HEK293 (cell line): Measurements from ENCODE around the gene COL5A3.

Source experiments
- CTCF ChIA-PET: fragments of 350-600 bp; formaldehyde crosslinking; extraction: SDS; loops from one replicate; lab custom pipeline; 2021; ENCODE audit warnings: antibody characterized with exemption; lab: Yijun Ruan, JAX
- POLR2A ChIA-PET: fragments of 300-600 bp; formaldehyde crosslinking; extraction: SDS; loops from one replicate; lab custom pipeline; 2020; ENCODE audit warnings: antibody characterized with exemption, inconsistent platforms; lab: Yijun Ruan, JAX
- H3K27ac ChIP-seq: fragments of 200-500 bp; sonication (Bioruptor generic); 2 replicates; pipeline ENCODE4 v1.5.1; 2014; ENCODE audit warnings: low read depth, low read length, control low read depth, inconsistent platforms; ENCODE audit errors: extremely low read depth
- H3K36me3 ChIP-seq, 2 experiments: fragments of 200-500 bp in 1 of 2; sonication (Bioruptor generic) in 1 of 2; 1 replicate in 1 of 2; 2 replicates in 1 of 2; pipeline ENCODE4 v1.5.1; 2014 to 2017; ENCODE audit warnings: inconsistent platforms in 2 of 2, low read length in 2 of 2; ENCODE audit not compliant: control insufficient read depth in 2 of 2, insufficient read depth in 1 of 2
- H3K4me1 ChIP-seq: fragments of 200-500 bp; sonication (Bioruptor generic); 2 replicates; pipeline ENCODE4 v1.5.1; 2014; ENCODE audit warnings: mild to moderate bottlenecking, low read length, inconsistent platforms; ENCODE audit not compliant: control insufficient read depth, insufficient read depth
- H3K4me3 ChIP-seq: 2 replicates; pipeline ENCODE4 v1.5.1; 2011; ENCODE audit warnings: low read depth, mild to moderate bottlenecking, control low read depth, low read length, moderate library complexity
- H3K9me3 ChIP-seq: fragments of 200-500 bp; sonication (Bioruptor generic); 2 replicates; pipeline ENCODE4 v1.5.1; 2014; ENCODE audit warnings: low read depth, low read length, inconsistent platforms; ENCODE audit not compliant: control insufficient read depth, insufficient read depth
- MYNN ChIP-seq: fragments of 450-650 bp; formaldehyde crosslinking; IDR thresholded peaks from 2 replicates; pipeline ENCODE4 v1.5.1; 2016; ENCODE audit warnings: missing biosample characterization, missing genetic modification characterization, borderline replicate concordance
- MZF1 ChIP-seq: fragments of 450-650 bp; formaldehyde crosslinking; IDR thresholded peaks from 2 replicates; pipeline ENCODE4 v1.5.1; 2017; ENCODE audit warnings: missing biosample characterization, missing genetic modification characterization, borderline replicate concordance
- SETDB1 ChIP-seq: IDR thresholded peaks from one replicate; pipeline ENCODE4 v1.6.1; 2017; ENCODE audit warnings: mild to moderate bottlenecking, low read length, moderate library complexity, mixed read lengths; ENCODE audit not compliant: insufficient read length
- SP2 ChIP-seq: fragments of 450-650 bp; formaldehyde crosslinking; IDR thresholded peaks from 2 replicates; pipeline ENCODE4 v1.5.1; 2016; ENCODE audit warnings: missing biosample characterization, missing genetic modification characterization
- ZNF16 ChIP-seq: fragments of 450-650 bp; formaldehyde crosslinking; IDR thresholded peaks from 2 replicates; pipeline ENCODE4 v1.5.1; 2016; ENCODE audit warnings: low read depth, missing biosample characterization, missing genetic modification characterization
- ZNF18 ChIP-seq: fragments of 450-650 bp; formaldehyde crosslinking; IDR thresholded peaks from 2 replicates; pipeline ENCODE4 v1.5.1; 2016; ENCODE audit warnings: missing biosample characterization, missing genetic modification characterization
- ZNF19 ChIP-seq: fragments of 450-650 bp; formaldehyde crosslinking; IDR thresholded peaks from 2 replicates; pipeline ENCODE4; 2016; ENCODE audit warnings: missing biosample characterization, missing genetic modification characterization, low read depth
- ZNF221 ChIP-seq: fragments of 450-650 bp; formaldehyde crosslinking; IDR thresholded peaks from 2 replicates; pipeline ENCODE4 v1.5.1; 2017; ENCODE audit warnings: missing biosample characterization, missing genetic modification characterization, borderline replicate concordance
- ZNF354C ChIP-seq: fragments of 450-650 bp; formaldehyde crosslinking; IDR thresholded peaks from 2 replicates; pipeline ENCODE4 v1.5.1; 2016; ENCODE audit warnings: missing biosample characterization, missing genetic modification characterization, low read depth, borderline replicate concordance
- ZNF560 ChIP-seq: fragments of 450-650 bp; formaldehyde crosslinking; IDR thresholded peaks from 2 replicates; pipeline ENCODE4 v1.5.1; 2017; ENCODE audit warnings: missing biosample characterization, missing genetic modification characterization, borderline replicate concordance
- ZNF639 ChIP-seq: fragments of 450-650 bp; formaldehyde crosslinking; IDR thresholded peaks from 2 replicates; pipeline ENCODE4 v1.5.1; 2016; ENCODE audit warnings: missing biosample characterization, missing genetic modification characterization
- ZNF707 ChIP-seq: fragments of 450-650 bp; formaldehyde crosslinking; IDR thresholded peaks from 2 replicates; pipeline ENCODE4 v1.5.1; 2016; ENCODE audit warnings: missing biosample characterization, missing genetic modification characterization
- TF ChIP-seq, protein P1 (sequence below): fragments of 450-650 bp; formaldehyde crosslinking; IDR thresholded peaks from 2 replicates; pipeline ENCODE4 v1.5.1; 2016; ENCODE audit warnings: missing biosample characterization, missing genetic modification characterization
- TF ChIP-seq, protein P2 (sequence below): fragments of 450-650 bp; formaldehyde crosslinking; IDR thresholded peaks from 2 replicates; pipeline ENCODE4 v1.5.1; 2016; ENCODE audit warnings: missing biosample characterization, missing genetic modification characterization

The COL5A3 gene

DNA sequence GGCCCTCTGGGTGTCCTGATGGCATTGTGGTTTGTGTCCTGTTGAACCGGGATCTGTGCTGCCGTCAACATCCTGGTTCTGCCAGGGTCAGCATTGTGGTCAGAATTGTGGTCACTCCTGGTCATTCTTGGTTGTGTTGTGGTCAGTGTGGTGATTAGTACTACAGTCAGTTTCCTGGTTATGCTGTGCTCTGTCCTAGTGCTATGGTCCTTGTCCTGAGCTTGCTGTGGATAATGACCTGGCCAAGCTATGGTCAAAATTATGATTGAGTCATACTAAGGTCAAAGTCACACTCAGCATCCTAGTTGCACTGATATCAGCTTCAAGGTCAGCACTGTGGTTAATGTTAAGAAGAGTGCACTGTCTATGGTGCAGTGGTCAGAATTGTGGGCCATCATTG is 69.5 kb downstream of the COL5A3 start:
- CTCF ChIA-PET = interaction anchor here (1.2 to 1.3 kb wide), 2 partner anchors 10 to 94 kb away, joined by 3 to 5 read pairs; no protein-coding TSS in a partner anchor

GRCh38 chr19:9939301-9939913 is 70.9 kb downstream of the COL5A3 start:
- no peaks in the 10 kb centered on the region for H3K36me3 ChIP-seq
- no peak overlapping the region for H3K27ac ChIP-seq
- ChIA-PET CTCF (interaction anchor here (1.4 kb wide), 1 partner anchor 61 kb away, joined by 10 read pairs; no protein-coding TSS in a partner anchor), POLR2A (no interaction called here)
- no peaks in the 10 kb centered on the region for H3K9me3 ChIP-seq
- H3K4me1 ChIP-seq = peaks cover 4% of the 10 kb centered on the region; the same call in 1 of the 2 replicates
- TF ChIP-seq, protein P1, sequence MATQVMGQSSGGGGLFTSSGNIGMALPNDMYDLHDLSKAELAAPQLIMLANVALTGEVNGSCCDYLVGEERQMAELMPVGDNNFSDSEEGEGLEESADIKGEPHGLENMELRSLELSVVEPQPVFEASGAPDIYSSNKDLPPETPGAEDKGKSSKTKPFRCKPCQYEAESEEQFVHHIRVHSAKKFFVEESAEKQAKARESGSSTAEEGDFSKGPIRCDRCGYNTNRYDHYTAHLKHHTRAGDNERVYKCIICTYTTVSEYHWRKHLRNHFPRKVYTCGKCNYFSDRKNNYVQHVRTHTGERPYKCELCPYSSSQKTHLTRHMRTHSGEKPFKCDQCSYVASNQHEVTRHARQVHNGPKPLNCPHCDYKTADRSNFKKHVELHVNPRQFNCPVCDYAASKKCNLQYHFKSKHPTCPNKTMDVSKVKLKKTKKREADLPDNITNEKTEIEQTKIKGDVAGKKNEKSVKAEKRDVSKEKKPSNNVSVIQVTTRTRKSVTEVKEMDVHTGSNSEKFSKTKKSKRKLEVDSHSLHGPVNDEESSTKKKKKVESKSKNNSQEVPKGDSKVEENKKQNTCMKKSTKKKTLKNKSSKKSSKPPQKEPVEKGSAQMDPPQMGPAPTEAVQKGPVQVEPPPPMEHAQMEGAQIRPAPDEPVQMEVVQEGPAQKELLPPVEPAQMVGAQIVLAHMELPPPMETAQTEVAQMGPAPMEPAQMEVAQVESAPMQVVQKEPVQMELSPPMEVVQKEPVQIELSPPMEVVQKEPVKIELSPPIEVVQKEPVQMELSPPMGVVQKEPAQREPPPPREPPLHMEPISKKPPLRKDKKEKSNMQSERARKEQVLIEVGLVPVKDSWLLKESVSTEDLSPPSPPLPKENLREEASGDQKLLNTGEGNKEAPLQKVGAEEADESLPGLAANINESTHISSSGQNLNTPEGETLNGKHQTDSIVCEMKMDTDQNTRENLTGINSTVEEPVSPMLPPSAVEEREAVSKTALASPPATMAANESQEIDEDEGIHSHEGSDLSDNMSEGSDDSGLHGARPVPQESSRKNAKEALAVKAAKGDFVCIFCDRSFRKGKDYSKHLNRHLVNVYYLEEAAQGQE = peak; percentile 93
- TF ChIP-seq, protein P2, sequence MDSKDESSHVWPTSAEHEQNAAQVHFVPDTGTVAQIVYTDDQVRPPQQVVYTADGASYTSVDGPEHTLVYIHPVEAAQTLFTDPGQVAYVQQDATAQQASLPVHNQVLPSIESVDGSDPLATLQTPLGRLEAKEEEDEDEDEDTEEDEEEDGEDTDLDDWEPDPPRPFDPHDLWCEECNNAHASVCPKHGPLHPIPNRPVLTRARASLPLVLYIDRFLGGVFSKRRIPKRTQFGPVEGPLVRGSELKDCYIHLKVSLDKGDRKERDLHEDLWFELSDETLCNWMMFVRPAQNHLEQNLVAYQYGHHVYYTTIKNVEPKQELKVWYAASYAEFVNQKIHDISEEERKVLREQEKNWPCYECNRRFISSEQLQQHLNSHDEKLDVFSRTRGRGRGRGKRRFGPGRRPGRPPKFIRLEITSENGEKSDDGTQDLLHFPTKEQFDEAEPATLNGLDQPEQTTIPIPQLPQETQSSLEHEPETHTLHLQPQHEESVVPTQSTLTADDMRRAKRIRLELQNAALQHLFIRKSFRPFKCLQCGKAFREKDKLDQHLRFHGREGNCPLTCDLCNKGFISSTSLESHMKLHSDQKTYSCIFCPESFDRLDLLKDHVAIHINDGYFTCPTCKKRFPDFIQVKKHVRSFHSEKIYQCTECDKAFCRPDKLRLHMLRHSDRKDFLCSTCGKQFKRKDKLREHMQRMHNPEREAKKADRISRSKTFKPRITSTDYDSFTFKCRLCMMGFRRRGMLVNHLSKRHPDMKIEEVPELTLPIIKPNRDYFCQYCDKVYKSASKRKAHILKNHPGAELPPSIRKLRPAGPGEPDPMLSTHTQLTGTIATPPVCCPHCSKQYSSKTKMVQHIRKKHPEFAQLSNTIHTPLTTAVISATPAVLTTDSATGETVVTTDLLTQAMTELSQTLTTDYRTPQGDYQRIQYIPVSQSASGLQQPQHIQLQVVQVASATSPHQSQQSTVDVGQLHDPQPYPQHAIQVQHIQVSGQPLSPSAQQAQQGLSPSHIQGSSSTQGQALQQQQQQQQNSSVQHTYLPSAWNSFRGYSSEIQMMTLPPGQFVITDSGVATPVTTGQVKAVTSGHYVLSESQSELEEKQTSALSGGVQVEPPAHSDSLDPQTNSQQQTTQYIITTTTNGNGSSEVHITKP (tag by site-specific recombination) = peak; percentile 53; the same call in 1 of the 2 replicates
- no peak for TF ChIP-seq ZNF354C (tag by site-specific recombination)
- no peak overlapping the region for H3K4me3 ChIP-seq

More for the DNA sequence above, 69.5 kb downstream of the COL5A3 start:
- Histone ChIP-seq H3K36me3 (no peaks in the 10 kb centered on the region), H3K4me3 (no peak overlapping the region), H3K27ac (no peak overlapping the region), H3K9me3 (no peaks in the 10 kb centered on the region), H3K4me1 (no peaks in the 10 kb centered on the region)
- POLR2A ChIA-PET = no interaction called here
- TF ChIP-seq ZNF639 (tag by site-specific recombination) (no peak), MZF1 (tag by site-specific recombination) (no peak), ZNF16 (tag by site-specific recombination) (no peak), ZNF19 (tag by site-specific recombination) (no peak), ZNF221 (tag by site-specific recombination) (no peak), SP2 (no peak), ZNF707 (no peak), SETDB1 (no peak), MYNN (tag by site-specific recombination) (no peak), ZNF560 (tag by site-specific recombination) (no peak), ZNF18 (tag by site-specific recombination) (no peak)
